GM19463 (cell line): ENCODE measurements around the gene SPOCK1.
A peak's percentile ranks its signal among the peaks of the same experiment; 100 is the strongest.

Experiments
- ATAC-seq: cut with Tn5 transposase; IDR thresholded peaks from one replicate; pipeline ENCODE4 v1.9.1; 2021; ENCODE audit warnings: mild to moderate bottlenecking, moderate library complexity; ENCODE audit not compliant: unreplicated experiment

The SPOCK1 gene

GRCh38 chr5:137206030-137206715, 293.0 kb downstream of the SPOCK1 start:
- no peak for ATAC-seq

DNA sequence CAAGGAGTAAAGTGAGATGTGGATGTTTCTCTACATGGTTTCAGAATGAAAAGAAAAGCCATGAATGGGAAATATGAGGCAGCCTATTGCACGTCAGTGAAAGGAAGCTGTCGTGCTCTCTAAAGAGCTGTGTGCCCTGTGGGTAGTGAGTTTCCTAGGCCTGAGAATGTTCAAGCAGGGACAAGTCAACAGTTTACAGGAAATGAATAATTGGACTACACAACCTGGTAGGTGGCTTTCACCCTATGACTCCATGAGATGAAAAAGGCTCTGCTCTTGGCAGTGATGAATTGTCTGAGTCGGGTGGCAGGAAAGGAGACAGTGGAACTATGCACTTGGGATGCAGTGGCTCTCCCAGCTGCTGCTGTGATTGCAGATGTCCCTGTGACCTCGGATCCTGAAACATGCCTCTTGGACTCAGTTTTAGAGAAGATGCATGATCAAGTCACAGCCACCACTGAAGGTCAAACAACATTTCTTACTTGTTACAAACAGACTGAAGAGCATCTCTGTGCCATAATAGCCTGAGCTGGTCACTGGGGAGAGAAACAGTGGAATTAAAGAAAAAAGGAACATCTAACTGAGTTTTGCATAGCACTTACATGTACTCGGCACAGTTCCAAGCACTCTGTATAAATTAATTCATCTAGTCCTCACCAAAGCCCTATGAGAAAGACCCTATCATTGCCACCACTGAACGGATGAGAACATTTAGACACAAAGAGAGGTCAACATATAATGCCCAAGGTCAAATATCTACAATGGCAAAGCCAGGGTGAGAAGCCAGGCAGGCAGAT, 293.7 kb downstream of the SPOCK1 start:
- peak; percentile 30 for ATAC-seq

- peak; percentile 60 for ATAC-seq
Observed at GRCh38 chr5:137203011-137203632, 296.0 kb downstream of the SPOCK1 start.

DNA sequence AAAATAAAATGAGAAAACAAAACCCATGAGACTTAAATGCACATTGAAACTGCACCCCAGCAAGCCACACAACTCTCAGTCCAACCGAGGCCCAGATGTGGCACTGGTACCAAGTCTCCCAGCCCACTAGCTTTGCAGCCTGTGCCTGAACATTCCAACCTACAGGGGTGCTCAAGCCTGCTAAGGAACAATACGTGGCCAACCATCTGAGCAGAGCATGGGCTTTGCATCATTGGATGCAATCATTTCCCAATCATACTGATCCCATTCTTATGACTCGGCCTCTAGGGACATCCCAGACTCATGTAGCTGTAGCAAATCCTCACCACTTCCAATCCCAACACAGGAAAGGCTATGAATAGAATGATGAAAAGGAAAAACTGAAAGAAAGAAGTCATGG, 297.2 kb downstream of the SPOCK1 start:
- ATAC-seq = no peak

DNA sequence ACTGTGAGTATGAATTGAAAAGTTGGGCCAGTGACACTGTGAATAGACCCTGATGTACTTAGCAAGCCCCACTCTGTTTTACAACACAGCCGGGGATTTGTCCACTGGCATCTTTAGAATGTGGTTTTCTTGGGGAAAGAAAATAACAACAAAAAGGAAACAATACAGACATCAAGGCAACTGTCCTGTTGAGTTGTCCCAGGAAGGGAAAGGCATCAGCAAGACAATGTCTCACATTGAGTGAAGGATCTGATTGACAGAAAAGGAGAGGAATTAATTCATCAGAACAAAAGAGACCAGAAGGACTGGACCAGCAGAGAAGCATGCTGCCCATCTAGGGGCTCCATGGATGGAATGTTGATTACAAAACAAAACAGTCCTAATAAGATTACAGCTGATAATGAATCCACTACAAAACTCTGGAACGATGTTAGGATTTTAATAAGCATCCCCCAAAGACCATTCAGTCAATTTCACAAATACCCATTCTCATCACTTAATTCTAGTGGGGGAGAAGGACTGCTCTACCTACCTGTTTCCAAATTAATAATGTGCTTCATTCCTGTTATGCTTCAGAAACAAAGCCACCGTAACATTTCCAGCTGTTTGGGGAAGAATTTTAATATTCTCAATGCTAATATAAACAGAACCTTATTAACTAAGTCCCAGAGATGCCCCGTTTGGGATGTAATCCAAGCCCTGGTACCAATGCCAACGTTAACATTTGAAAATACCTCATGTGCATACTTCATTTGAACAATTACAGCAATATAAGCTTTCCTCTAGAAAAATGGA, 298.0 kb downstream of the SPOCK1 start:
- ATAC-seq = no peak

- ATAC-seq = no peak
Observed at GRCh38 chr5:137199966-137200365, 299.2 kb downstream of the SPOCK1 start.

DNA sequence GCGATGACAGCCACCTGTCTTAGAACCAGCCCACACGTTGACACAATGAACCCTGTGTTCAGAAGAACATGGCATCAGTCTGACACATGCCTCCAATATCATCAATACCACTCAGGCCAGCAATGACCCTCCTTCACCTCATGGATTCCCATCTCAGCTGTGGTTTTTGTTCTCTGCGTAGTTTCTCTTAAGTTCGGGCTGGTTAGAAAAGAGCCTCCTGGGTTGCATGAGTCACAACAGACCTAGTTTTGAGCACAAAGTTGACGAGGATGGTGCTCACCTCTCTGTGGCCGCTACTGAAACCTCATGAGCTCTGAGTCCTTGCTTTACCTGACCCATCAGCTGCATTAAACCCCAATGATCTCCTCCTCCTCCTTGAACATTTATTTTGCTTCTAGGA, 299.9 kb downstream of the SPOCK1 start:
- ATAC-seq = no peak

DNA sequence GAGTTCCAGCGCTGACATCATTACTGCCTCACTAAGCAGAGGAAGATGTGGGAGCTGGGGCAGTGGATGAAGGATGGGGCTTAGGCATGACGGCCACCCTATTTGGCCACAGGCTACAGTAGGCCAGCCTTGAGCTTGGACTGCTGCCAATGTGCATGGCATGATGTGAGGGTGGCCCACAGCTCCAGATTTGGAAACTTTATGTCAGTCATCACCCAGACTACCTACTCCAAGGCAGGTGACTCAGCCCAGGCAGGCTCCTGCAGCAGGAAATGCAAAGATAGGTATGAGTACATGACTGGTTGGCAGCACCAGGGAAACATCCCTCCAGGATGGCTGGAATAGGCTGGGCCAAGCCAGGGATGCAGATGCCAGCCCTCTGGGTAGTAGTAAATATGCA, 303.6 kb downstream of the SPOCK1 start:
- ATAC-seq = no peak

DNA sequence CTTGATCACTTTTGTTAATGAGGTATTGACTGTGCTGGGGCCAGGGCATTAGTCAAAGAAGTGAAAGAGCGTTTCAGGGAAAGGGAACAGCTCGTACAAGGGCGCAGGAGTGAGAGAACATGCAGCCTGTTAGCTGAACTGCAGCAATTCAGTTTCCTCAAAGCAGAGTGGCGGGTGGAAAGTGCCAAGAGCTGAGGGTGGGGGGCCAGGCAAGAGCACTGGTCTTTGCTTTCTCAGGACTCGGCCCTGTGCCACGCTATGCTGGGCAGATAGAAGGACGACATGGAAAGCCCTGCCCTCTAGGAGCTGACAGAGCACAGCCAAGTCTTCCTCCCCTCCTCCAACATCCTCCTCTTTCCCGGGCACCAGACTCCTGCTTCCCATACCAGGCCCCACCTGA, 304.8 kb downstream of the SPOCK1 start:
- ATAC-seq = no peak

GRCh38 chr5:137192293-137192743, 306.8 kb downstream of the SPOCK1 start:
- no peak for ATAC-seq

DNA sequence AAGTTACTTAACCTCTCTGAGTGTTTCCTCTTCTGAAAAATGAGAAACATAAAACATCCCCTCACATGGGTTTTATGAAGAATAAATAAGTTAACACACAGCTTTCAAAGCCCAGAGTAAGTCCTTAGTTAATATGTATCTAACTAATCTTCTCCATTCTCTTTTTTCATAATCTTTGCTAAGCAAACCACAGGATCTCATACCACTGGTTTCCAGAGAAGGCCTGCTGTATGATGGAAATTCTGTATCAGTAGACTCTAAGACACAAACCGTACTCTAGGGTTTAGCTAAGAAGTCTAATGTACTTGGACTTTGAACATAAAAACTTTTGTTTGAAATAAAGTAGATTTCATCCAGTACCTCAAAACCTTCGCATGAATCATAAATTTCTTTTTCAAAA, 307.9 kb downstream of the SPOCK1 start:
- ATAC-seq = no peak

DNA sequence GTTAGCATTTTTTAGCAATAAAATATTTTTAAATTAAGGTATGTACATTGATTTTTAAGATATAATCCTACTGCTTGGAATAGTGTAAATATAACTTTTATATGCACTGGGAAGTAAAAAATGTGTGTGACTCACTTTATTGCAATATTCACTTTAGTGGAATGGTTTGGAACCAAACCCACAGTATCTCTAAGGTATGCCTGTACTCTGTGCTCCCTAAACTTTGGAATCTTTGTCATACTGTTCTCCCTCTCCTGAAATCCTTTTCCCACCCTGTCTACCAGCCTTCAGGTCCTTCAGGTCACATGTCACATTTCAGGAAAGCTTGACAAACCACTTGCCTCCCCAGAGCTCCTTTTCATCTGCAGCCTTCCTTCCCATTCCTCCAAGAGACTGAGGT, 308.7 kb downstream of the SPOCK1 start:
- ATAC-seq = no peak

- ATAC-seq = no peak
Observed at GRCh38 chr5:137190031-137190430, 309.1 kb downstream of the SPOCK1 start.

- no peak for ATAC-seq
Observed at GRCh38 chr5:137188566-137188965, 310.6 kb downstream of the SPOCK1 start.

DNA sequence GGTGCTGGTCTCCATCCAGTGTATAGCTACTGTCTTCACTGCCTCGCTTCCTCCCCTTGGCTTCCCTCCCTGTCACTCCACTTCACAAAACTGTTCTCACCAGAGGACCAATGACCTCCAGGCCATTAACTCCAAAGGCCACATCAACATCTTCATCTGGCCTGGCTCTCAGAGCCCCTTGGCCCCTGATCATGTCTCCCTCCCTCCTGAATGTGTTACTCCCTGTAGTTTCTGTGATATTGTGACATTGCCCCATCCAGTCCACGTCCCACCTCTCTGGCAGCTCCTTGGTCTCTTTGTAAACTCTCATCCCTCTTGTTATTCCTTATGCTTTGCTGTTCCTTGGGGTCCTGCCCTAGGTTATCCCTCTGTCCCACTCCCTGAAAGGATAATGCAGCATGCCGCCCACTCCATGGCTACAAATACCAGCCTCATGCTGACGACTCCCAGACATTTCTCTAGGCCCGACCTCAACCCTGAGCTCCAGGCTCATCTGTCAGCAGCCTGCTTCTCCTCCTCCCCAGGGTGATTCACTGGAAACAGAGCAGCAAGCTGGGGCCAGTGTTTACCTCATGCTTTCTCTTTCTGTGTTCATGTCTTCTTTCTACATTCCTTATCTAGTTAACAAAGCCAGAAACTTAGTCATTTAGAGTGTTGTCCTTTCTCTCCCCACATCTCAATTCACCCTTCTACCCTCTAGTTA, 312.2 kb downstream of the SPOCK1 start:
- no peak for ATAC-seq

DNA sequence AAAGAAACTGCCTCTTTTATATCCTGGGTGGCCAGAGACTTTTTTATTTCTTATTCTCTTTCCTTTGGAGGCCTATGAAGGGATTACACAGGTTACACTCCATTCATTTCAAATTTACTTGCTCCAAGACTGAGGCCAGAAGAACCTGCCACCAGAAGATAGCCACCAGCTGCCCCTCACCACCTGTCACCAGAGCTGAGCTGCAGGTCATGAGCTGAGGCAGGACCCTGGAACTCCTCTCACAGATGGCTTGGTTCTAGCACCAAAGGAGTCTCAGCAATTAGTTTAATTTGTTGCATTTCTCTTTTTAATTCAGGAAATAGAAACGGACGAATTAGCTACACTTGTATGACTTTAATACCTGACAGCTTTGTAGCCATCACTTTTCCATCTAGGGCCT, 313.9 kb downstream of the SPOCK1 start:
- no peak for ATAC-seq

DNA sequence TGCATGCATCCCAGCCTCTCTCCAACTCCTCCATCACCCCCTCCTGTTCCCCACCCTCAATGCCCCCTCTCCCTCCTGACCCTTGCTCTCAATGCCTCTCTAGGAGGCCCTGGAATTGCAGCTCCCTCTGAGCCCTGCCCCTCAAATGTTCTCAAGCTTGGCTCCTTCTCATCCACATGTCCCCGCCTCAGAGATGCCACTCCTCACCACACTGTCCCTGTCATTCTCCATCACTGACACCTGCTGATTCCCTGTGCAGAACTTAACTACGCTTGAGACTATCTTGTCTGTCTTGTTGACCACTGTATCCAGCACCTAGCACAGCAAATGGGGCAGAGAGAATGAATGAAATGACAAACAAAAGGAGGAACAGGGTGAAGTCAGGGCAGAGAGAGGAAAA, 314.4 kb downstream of the SPOCK1 start:
- no peak for ATAC-seq

- no peak for ATAC-seq
Observed at GRCh38 chr5:137182576-137182975, 316.6 kb downstream of the SPOCK1 start.

- ATAC-seq = no peak
Observed at GRCh38 chr5:137181667-137182066, 317.5 kb downstream of the SPOCK1 start.

GRCh38 chr5:137179203-137179602, 319.9 kb downstream of the SPOCK1 start:
- no peak for ATAC-seq

- ATAC-seq = no peak
Observed at GRCh38 chr5:137176609-137177008, 322.5 kb downstream of the SPOCK1 start.
